GM12873 (cell line): Measurements from ENCODE around the gene TGM2.

Experiments used
- CTCF ChIP-seq: IDR thresholded peaks from 2 replicates; pipeline ENCODE4 v1.5.1; 2012; ENCODE audit warnings: low read depth, mild to moderate bottlenecking, moderate library complexity, low read length, control low read depth; ENCODE audit not compliant: insufficient read depth; ENCODE audit errors: missing control alignments

TGM2 gene

GRCh38 chr20:38157635-38158495 lies 7.2 kb downstream of the TGM2 start:
- no peak for TF ChIP-seq CTCF

GRCh38 chr20:38156888-38157634 lies 8.0 kb downstream of the TGM2 start:
- no peak for TF ChIP-seq CTCF

- no peak for TF ChIP-seq CTCF
Measured at GRCh38 chr20:38156280-38156679, 8.8 kb downstream of the TGM2 start.

GRCh38 chr20:38155811-38156210 lies 9.3 kb downstream of the TGM2 start:
- no peak for TF ChIP-seq CTCF

GRCh38 chr20:38153401-38153800 lies 11.7 kb downstream of the TGM2 start:
- no peak for TF ChIP-seq CTCF

GRCh38 chr20:38152621-38153221 lies 12.3 kb downstream of the TGM2 start:
- TF ChIP-seq CTCF: no peak

- no peak for TF ChIP-seq CTCF
Measured at GRCh38 chr20:38152175-38152620, 12.9 kb downstream of the TGM2 start.
